Ascending aorta (tissue), 2 donors: ENCODE data around the gene CNPY1. TPM values are rescaled to one million over a fixed set of nuclear protein-coding genes. Genes with fewer than 3 reads are reported as not detected.

Experiments
- DNase-seq, 2 donors: peaks; one replicate each; pipeline ENCODE4 v3.0.0-alpha.2; 2019; ENCODE audit warnings: low spot score in 2 of 2
- H3K27ac ChIP-seq, 2 donors: fragments of 200-600 bp; sonication (generic); one replicate each; pipeline ENCODE4 v1.5.1; 2016 to 2017; ENCODE audit warnings: mild to moderate bottlenecking in 1 of 2
- H3K27me3 ChIP-seq: fragments of 200-600 bp; sonication (generic); one replicate; pipeline ENCODE4 v1.5.1; 2017
- H3K36me3 ChIP-seq, 2 donors: fragments of 200-600 bp; sonication (generic); one replicate each; pipeline ENCODE4 v1.5.1; 2016
- H3K4me1 ChIP-seq, 2 donors: fragments of 200-600 bp; sonication (generic); one replicate each; pipeline ENCODE4 v1.5.1; 2016 to 2017; ENCODE audit warnings: mild to moderate bottlenecking in 1 of 2
- H3K4me3 ChIP-seq, 2 donors: fragments of 200-600 bp; sonication (generic); one replicate each; pipeline ENCODE4 v1.5.1; 2016 to 2017; ENCODE audit warnings: mild to moderate bottlenecking in 1 of 2
- H3K9me3 ChIP-seq, 2 donors: fragments of 200-600 bp; sonication (generic); one replicate each; pipeline ENCODE4 v1.5.1; 2016
- CTCF ChIP-seq, 3 experiments: fragments of 200-600 bp in 2 of 3; fragments of 450-650 bp in 1 of 3; sonication (generic) in 2 of 3; IDR thresholded peaks; one replicate each; pipeline ENCODE4 v1.5.1; 2016 to 2019; ENCODE audit warnings: antibody characterized with exemption in 3 of 3, mild to moderate bottlenecking in 1 of 3, moderate library complexity in 1 of 3
- intact Hi-C: fragments of 100-400 bp; cut with DNase I; formaldehyde crosslinking; loops from one replicate; pipeline ENCODE4 v1.15.1; 2023
- total RNA-seq: library from RNA; depleted of rRNA; stranded (reverse); fragments of >200 nt; gene quantifications from one replicate; pipeline ENCODE4 v1.1.0, GENCODE V29; 2016

CNPY1 gene
- total RNA-seq, 1 donor from 2014 or later, result not detected

- Histone ChIP-seq H3K9me3 (no peaks in the 10 kb centered on the region), H3K27me3 (peaks cover 30% of the 10 kb centered on the region), H3K36me3 (no peaks in the 10 kb centered on the region), H3K4me3 (no peak overlapping the region), H3K4me1 (peaks cover 0 to 10% of the 10 kb centered on the region in 2 donors), H3K27ac (no peak overlapping the region)
- no peak for DNase-seq
- intact Hi-C loops, result no loop called here
- TF ChIP-seq CTCF (IDR thresholded peaks at IDR 0.05), result no peak
Observed at GRCh38 chr7:155466142-155466813, 80.1 kb downstream of the CNPY1 start.

GRCh38 chr7:155465761-155466141 is 80.6 kb downstream of the CNPY1 start:
- no peak overlapping the region for H3K4me3 ChIP-seq
- no peak for DNase-seq
- TF ChIP-seq CTCF (IDR thresholded peaks at IDR 0.05), result no peak
- H3K27me3 ChIP-seq, result peaks cover 32% of the 10 kb centered on the region
- intact Hi-C loops, result no loop called here
- H3K36me3 ChIP-seq, result no peaks in the 10 kb centered on the region
- no peaks in the 10 kb centered on the region for H3K9me3 ChIP-seq
- peaks cover 0 to 10% of the 10 kb centered on the region in 2 donors for H3K4me1 ChIP-seq
- H3K27ac ChIP-seq, result no peak overlapping the region

GRCh38 chr7:155464948-155465739 is 81.2 kb downstream of the CNPY1 start:
- H3K36me3 ChIP-seq, result no peaks in the 10 kb centered on the region
- H3K9me3 ChIP-seq, result no peaks in the 10 kb centered on the region
- no peak overlapping the region for H3K27ac ChIP-seq
- H3K4me1 ChIP-seq, result peaks cover 0 to 10% of the 10 kb centered on the region in 2 donors
- no peak overlapping the region for H3K4me3 ChIP-seq
- no peak for TF ChIP-seq CTCF (IDR thresholded peaks at IDR 0.05)
- intact Hi-C loops, result no loop called here
- H3K27me3 ChIP-seq, result peaks cover 34% of the 10 kb centered on the region
- no peak for DNase-seq

- DNase-seq, result no peak
- H3K27ac ChIP-seq, result no peak overlapping the region
Observed at GRCh38 chr7:155464183-155464582, 82.2 kb downstream of the CNPY1 start.

GRCh38 chr7:155463114-155463811 is 83.1 kb downstream of the CNPY1 start:
- intact Hi-C loops, result no loop called here
- H3K27ac ChIP-seq, result no peak overlapping the region
- TF ChIP-seq CTCF (IDR thresholded peaks at IDR 0.05), result no peak
- H3K36me3 ChIP-seq, result no peaks in the 10 kb centered on the region
- H3K27me3 ChIP-seq, result peaks cover 50% of the 10 kb centered on the region
- H3K9me3 ChIP-seq, result no peaks in the 10 kb centered on the region
- peaks cover 6 to 13% of the 10 kb centered on the region in 2 donors for H3K4me1 ChIP-seq
- no peak overlapping the region for H3K4me3 ChIP-seq
- no peak for DNase-seq

More at GRCh38 chr7:155464183-155464582, 82.2 kb downstream of the CNPY1 start:
- Histone ChIP-seq H3K4me3 (no peak overlapping the region), H3K4me1 (peaks cover 0 to 10% of the 10 kb centered on the region in 2 donors), H3K27me3 (peaks cover 43% of the 10 kb centered on the region), H3K9me3 (no peaks in the 10 kb centered on the region), H3K36me3 (no peaks in the 10 kb centered on the region)
- intact Hi-C loops, result no loop called here
- TF ChIP-seq CTCF (IDR thresholded peaks at IDR 0.05), result no peak
